Measurements from ENCODE around the gene SLC22A23. TPM values are rescaled to one million over a fixed set of nuclear protein-coding genes. Genes with fewer than 3 reads are reported as not detected.

The SLC22A23 gene, protein sequence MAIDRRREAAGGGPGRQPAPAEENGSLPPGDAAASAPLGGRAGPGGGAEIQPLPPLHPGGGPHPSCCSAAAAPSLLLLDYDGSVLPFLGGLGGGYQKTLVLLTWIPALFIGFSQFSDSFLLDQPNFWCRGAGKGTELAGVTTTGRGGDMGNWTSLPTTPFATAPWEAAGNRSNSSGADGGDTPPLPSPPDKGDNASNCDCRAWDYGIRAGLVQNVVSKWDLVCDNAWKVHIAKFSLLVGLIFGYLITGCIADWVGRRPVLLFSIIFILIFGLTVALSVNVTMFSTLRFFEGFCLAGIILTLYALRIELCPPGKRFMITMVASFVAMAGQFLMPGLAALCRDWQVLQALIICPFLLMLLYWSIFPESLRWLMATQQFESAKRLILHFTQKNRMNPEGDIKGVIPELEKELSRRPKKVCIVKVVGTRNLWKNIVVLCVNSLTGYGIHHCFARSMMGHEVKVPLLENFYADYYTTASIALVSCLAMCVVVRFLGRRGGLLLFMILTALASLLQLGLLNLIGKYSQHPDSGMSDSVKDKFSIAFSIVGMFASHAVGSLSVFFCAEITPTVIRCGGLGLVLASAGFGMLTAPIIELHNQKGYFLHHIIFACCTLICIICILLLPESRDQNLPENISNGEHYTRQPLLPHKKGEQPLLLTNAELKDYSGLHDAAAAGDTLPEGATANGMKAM
- total RNA-seq (100 to 1,000 TPM in 2 of 5 donors, 10 to 100 TPM in 3; 18.1 to 241 (median 45.5) TPM), polyA plus RNA-seq (10 to 100 TPM in 1 of 3 donors, 1 to 10 TPM in 2; 5.9 to 12.1 (median 6.5) TPM)
- long read RNA-seq, donor 1, partial matches to known transcripts = 0 of 1 reads
- long read RNA-seq, donor 1, other reads (novel, unspliced or antisense) = 0 of 1 reads
- long read RNA-seq, donor 2, full-length matches to known transcripts = 3 of 3 reads
- long read RNA-seq, donor 2, partial matches to known transcripts = 0 of 3 reads
- long read RNA-seq, donor 2, other reads (novel, unspliced or antisense) = 0 of 3 reads
- long read RNA-seq, donor 3 = 0 reads
- long read RNA-seq, donor 4 = 0 reads
- long read RNA-seq, donor 5 = 0 reads
- long read RNA-seq, donor 6, full-length matches to known transcripts = 5 of 16 reads
- long read RNA-seq, donor 6, partial matches to known transcripts = 11 of 16 reads
- long read RNA-seq, donor 6, other reads (novel, unspliced or antisense) = 0 of 16 reads
- long read RNA-seq, donor 7, full-length matches to known transcripts = 2 of 2 reads
- long read RNA-seq, donor 7, partial matches to known transcripts = 0 of 2 reads
- long read RNA-seq, donor 7, other reads (novel, unspliced or antisense) = 0 of 2 reads
- long read RNA-seq, donor 8, full-length matches to known transcripts = 1 of 1 reads
- long read RNA-seq, donor 8, partial matches to known transcripts = 0 of 1 reads
- long read RNA-seq, donor 8, other reads (novel, unspliced or antisense) = 0 of 1 reads
- long read RNA-seq, donor 9, partial matches to known transcripts = 0 of 1 reads
- long read RNA-seq, donor 9, other reads (novel, unspliced or antisense) = 0 of 1 reads
- long read RNA-seq, donor 10 = 0 reads

DNA sequence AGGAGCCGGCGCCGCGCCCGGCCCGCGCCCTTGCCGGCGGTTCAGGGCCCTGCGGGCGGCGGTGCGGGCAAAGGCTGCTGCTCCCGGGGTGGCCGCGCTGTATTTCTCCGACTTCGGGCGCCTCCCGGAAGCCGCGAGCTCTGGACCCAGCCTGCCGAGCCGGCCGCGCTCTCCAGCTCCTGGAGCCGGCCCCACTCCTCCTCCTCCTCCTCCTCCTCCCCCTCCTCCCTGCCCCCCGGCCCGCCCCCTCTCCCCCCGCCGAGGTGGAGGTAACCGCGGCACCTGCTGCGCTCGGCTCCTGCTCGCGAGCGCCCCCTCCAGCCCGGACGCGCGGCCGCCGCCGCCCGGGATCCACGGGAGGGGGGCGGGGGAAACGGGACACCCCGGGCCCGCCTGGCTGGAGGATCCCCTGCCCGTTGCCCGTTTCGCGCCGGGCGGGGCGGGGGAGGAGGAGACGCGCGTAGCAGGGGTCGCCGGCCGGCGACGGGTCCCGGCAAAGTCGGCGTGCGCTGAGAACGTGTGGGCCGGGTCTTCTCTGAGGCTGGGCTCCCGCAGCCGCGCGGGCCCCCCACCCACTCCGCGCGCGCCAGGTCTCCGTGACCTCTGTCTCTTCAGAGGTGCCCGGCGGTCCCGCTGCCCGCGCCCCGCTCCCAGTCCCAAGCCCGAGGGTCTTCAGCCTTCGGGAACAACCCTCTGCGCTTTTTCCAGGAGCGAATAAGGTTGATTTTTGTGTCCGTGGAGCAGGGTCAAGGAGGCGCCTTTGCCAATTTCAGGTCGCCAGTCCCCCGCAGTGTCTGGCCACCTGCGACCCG, at the start of gene SLC22A23:
Gene SLC22A23, minus strand, starts transcription at position 153 of the 812 bp plus-strand sequence. CDS start 491 bp downstream, outside the sequence.
- 0 to 2% (median 1%) methylated on average over 37 to 93 of the region's 97 CpGs for WGBS, 5 donors
- TF ChIP-seq EP300 (IDR thresholded peaks at IDR 0.05) (no peak), POLR2AphosphoS5 (IDR thresholded peaks at IDR 0.05) (peak in 1 of 3 donors; percentile 64), POLR2A (IDR thresholded peaks at IDR 0.05) (no peak)
- TF ChIP-seq, protein P1, sequence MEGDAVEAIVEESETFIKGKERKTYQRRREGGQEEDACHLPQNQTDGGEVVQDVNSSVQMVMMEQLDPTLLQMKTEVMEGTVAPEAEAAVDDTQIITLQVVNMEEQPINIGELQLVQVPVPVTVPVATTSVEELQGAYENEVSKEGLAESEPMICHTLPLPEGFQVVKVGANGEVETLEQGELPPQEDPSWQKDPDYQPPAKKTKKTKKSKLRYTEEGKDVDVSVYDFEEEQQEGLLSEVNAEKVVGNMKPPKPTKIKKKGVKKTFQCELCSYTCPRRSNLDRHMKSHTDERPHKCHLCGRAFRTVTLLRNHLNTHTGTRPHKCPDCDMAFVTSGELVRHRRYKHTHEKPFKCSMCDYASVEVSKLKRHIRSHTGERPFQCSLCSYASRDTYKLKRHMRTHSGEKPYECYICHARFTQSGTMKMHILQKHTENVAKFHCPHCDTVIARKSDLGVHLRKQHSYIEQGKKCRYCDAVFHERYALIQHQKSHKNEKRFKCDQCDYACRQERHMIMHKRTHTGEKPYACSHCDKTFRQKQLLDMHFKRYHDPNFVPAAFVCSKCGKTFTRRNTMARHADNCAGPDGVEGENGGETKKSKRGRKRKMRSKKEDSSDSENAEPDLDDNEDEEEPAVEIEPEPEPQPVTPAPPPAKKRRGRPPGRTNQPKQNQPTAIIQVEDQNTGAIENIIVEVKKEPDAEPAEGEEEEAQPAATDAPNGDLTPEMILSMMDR (IDR thresholded peaks at IDR 0.05) = peak in 4 of 7 experiments; percentile 48 to 89 (median 86)
- peaks cover 0 to 32% (median 21%) of the 10 kb centered on the region in 3 donors for H3K27me3 ChIP-seq

DNA sequence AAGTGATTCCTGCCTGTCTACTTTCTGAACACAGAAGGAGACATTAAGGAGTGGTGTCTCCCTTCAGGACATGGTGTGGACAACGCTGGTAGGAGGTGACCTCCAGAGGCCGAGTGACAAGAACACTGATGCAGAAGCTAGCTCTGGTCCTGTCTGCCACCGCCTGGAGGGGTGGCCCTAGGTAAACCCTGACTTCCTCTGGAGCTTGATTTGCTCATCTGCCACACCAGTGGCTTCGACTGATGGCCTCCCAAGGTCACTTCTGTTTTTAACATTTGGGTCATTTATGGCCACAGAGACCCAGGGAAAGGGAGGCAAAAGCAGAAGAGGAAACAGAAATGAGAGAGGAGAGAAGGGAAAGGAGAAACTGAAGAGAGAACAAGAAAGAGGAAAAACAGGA, 49.4 kb upstream of the SLC22A23 start:
- intact Hi-C loops (cut with DNase I; ENCODE audit: low total_unique reads) = no loop called here
- H3K27me3 ChIP-seq = no peaks in the 10 kb centered on the region
- no peaks in the 10 kb centered on the region for H3K36me3 ChIP-seq
- TF ChIP-seq, protein P1 (IDR thresholded peaks at IDR 0.05) = no peak
- TF ChIP-seq POLR2AphosphoS5 (IDR thresholded peaks at IDR 0.05) (no peak), POLR2A (IDR thresholded peaks at IDR 0.05) (no peak), EP300 (IDR thresholded peaks at IDR 0.05) (no peak)
- DNase-seq = no peak
- H3K4me1 ChIP-seq = peaks cover 0 to under 1% (median 0%) of the 10 kb centered on the region in 4 donors
- 54 to 84% (median 72%) methylated on average over 4 of the region's 4 CpGs for WGBS, 5 donors
- H3K27ac ChIP-seq = no peak overlapping the region
- no peak overlapping the region for H3K4me3 ChIP-seq
- no peaks in the 10 kb centered on the region for H3K9me3 ChIP-seq

More for the DNA sequence above, at the start of gene SLC22A23:
- Histone ChIP-seq H3K9me3 (no peaks in the 10 kb centered on the region), H3K27ac (peak within 1 kb of the TSS; percentile 68 to 85 (median 83)), H3K36me3 (no peaks in the 10 kb centered on the region), H3K4me1 (peaks cover 8 to 49% (median 40%) of the 10 kb centered on the region in 4 donors), H3K4me3 (peak within 1 kb of the TSS; percentile 66 to 87 (median 72))
- peak; percentile 84 to 92 for DNase-seq
- intact Hi-C loops (cut with DNase I; ENCODE audit: low total_unique reads) = loop anchor here (10.0 kb wide), 1 partner anchor 278 kb away; no protein-coding TSS in a partner anchor

DNA sequence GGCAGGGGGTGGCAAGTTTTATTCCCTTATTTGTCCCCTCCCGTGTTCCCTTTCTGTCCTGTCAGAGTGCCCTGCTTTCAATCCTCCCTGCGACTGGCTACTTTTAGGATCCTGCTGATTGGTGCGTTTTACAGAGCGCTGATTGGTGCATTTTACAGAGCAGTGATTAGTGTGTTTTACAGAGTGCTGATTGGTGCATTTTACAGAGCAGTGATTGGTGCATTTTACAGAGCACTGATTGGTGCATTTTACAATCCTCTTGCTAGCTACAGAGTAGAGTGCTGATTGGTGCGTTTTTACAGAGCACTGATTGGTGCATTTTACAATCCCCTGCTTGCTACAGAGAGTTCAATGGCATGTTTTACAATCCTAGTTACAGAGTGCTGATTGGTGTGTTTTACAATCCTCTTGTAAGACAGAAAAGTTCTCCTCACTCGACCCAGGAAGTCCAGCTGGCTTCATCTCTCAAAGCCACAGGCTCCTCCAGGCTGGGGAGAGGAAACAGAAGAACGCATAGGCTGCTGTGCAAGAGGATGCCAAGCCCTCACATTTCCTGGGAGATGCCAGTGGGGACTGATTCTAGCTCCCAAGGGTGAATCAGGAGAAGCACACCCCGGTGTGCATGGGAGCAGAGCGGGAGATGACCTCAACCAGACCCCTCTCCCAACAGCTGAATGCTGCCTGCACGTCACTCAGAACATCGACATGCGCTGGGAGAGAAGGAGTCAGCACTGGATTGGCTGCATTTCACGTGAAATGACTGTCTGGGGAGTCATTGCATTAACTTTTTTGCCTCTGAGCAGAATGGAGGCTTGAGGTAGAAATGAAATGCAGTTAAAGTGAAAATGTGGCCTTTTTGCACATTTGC, 48.3 kb upstream of the SLC22A23 start:
- Histone ChIP-seq H3K36me3 (no peaks in the 10 kb centered on the region), H3K27ac (no peak overlapping the region), H3K4me1 (peaks cover 0 to 3% (median 0%) of the 10 kb centered on the region in 4 donors), H3K9me3 (no peaks in the 10 kb centered on the region), H3K27me3 (no peaks in the 10 kb centered on the region), H3K4me3 (no peak overlapping the region)
- intact Hi-C loops (cut with DNase I; ENCODE audit: low total_unique reads) = no loop called here
- WGBS, 5 donors = 84 to 92% (median 90%) methylated on average over 13 of the region's 13 CpGs
- DNase-seq = no peak
- TF ChIP-seq, protein P1 (IDR thresholded peaks at IDR 0.05) = no peak
- TF ChIP-seq EP300 (IDR thresholded peaks at IDR 0.05) (no peak), POLR2AphosphoS5 (IDR thresholded peaks at IDR 0.05) (no peak), POLR2A (IDR thresholded peaks at IDR 0.05) (no peak)

Measured in stomach (tissue), 19 donors.